Astrocyte of the spinal cord (primary cell): ENCODE measurements around the gene BDKRB2.

Experiments used
- DNase-seq: peaks from one replicate; pipeline ENCODE4 v3.0.0; 2011; ENCODE audit warnings: low read depth, low spot score
- H3K4me3 ChIP-seq: 2 replicates; pipeline ENCODE4 v1.5.1; 2011; ENCODE audit warnings: low read depth, mild to moderate bottlenecking, low read length, moderate library complexity
- CTCF ChIP-seq: IDR thresholded peaks from 2 replicates; pipeline ENCODE4 v1.5.1; 2012; ENCODE audit warnings: low read depth, mild to moderate bottlenecking, low read length, inconsistent platforms
- in situ Hi-C: cut with HindIII; loops from 2 replicates; pipeline ENCODE4 v1.10.0; 2017; ENCODE audit warnings: low sequenced_read_pairs

BDKRB2 gene

GRCh38 chr14:96206461-96206860, 1.8 kb downstream of the BDKRB2 start:
- TF ChIP-seq CTCF: no peak
- H3K4me3 ChIP-seq: no peak overlapping the region
- in situ Hi-C loops: no loop called here

DNA sequence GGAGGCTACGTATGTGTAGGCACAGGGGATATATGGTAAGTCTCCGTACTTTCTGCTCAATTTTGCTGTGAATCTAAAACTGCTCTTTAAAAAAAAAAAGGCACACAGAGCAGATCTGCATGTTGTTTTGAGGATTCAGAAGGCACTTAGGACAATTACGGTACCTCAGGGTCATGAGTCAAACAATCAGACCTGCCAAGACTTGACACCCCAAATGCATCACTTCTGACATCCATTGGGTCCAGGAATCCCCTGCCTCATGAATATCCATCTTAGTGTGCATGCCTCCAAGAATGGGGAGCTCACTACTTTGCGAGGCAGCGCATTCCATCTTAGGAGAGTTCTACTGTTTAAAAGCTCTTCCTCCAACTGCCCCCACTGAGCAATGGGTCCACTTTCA, 3.0 kb downstream of the BDKRB2 start:
- no peak overlapping the region for H3K4me3 ChIP-seq
- in situ Hi-C loops: no loop called here
- TF ChIP-seq CTCF: no peak
- DNase-seq: no peak

More at GRCh38 chr14:96206461-96206860, 1.8 kb downstream of the BDKRB2 start:
- DNase-seq: no peak

- DNase-seq: no peak
- no peak overlapping the region for H3K4me3 ChIP-seq
- in situ Hi-C loops: no loop called here
- no peak for TF ChIP-seq CTCF
Observed at GRCh38 chr14:96208739-96209138, 4.1 kb downstream of the BDKRB2 start.

GRCh38 chr14:96212140-96212539, 7.5 kb downstream of the BDKRB2 start:
- TF ChIP-seq CTCF: no peak

GRCh38 chr14:96212896-96213295, 8.3 kb downstream of the BDKRB2 start:
- no peak for DNase-seq
- TF ChIP-seq CTCF: no peak
- in situ Hi-C loops: no loop called here
- H3K4me3 ChIP-seq: no peak overlapping the region

More at GRCh38 chr14:96212140-96212539, 7.5 kb downstream of the BDKRB2 start:
- in situ Hi-C loops: no loop called here
- DNase-seq: no peak
- no peak overlapping the region for H3K4me3 ChIP-seq

DNA sequence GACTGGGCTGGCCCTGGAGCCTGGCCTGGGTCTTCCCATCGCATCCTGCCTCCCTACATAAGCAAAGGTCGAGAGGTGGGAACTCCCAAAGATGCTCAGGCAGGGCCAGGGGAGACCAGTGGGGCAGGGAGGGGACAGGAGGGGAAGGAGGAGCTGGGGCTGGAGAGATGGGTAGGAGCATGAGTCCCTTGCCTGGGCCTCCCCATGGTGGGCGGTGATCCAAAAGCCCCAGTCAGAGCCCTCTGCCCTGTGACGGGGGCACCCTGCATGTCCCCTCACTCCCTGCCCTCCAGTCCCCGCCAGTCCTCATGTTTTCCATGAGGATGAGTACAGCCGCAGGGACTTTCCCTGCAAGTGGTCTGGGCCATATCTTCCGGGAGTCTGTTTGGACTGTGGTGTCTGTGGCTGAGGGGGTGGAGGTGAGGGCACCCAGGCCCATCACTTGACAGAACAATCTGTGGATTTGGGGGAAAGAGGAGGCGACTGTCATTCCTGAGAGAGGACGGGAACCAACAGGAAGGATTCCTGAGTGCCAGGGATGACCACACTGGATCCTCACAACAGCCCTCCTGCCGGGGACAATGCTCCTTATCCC, 9.3 kb downstream of the BDKRB2 start:
- no peak for TF ChIP-seq CTCF
- no peak overlapping the region for H3K4me3 ChIP-seq
- in situ Hi-C loops: no loop called here
- DNase-seq: no peak
